ENCODE data around the gene TTLL11. TPM values are rescaled to one million over a fixed set of nuclear protein-coding genes. Genes with fewer than 3 reads are reported as not detected.

The TTLL11 gene
- total RNA-seq, 6 donors from 2014 or later: 6.8 to 18.9 (median 12.9) TPM

DNA sequence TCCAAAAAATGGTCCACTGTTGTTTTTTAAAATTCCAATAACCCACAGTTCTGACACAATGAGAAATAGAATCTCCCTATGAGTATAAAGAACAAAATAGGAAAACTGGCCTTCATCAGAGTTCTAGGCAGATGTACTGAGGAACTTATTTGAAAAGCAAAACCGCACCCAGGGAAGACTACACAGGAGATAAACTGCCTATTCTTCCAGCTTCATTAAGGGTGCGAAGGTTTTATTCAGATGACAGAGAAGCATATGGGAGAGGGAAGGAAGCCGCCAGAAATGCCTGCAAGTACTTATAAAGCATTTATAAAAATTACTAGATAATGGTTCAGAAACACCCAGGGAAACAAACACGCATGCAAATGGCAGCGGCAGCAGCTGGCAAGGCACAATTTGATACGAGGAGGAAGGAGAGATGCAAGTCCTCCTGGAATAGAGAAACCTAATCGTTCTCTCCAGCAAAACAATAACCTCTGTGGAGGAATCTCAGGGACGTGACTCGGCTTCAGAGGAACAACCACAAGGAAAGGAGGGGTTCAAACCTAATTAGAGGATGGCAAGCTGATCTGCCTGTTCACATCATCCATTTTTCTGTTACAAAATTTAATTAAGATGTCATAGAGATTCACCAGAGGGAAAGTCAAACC is 9.0 kb downstream of the TTLL11 start:
- no peak overlapping the region for H3K27ac ChIP-seq
- no peak for TF ChIP-seq POLR2AphosphoS5 (IDR thresholded peaks at IDR 0.05)
- no peak for TF ChIP-seq POLR2A (IDR thresholded peaks at IDR 0.05)
- no peak for TF ChIP-seq CTCF (IDR thresholded peaks at IDR 0.05)
- TF ChIP-seq EP300 (IDR thresholded peaks at IDR 0.05): no peak
- H3K9me3 ChIP-seq: no peaks in the 10 kb centered on the region
- no peaks in the 10 kb centered on the region for H3K36me3 ChIP-seq
- no peak for ATAC-seq (ENCODE audit: low FRiP score in 2 of 2)
- no peak overlapping the region for H3K4me3 ChIP-seq
- no peaks in the 10 kb centered on the region for H3K27me3 ChIP-seq
- no peak for DNase-seq
- WGBS, 2 donors: 85% methylated on average over 9 of the region's 9 CpGs
- peaks cover 0 to 14% (median 9%) of the 10 kb centered on the region in 4 donors for H3K4me1 ChIP-seq

- TF ChIP-seq POLR2AphosphoS5 (IDR thresholded peaks at IDR 0.05): no peak
- no peak for TF ChIP-seq POLR2A (IDR thresholded peaks at IDR 0.05)
- TF ChIP-seq CTCF (IDR thresholded peaks at IDR 0.05): no peak
- no peak for TF ChIP-seq EP300 (IDR thresholded peaks at IDR 0.05)
- Histone ChIP-seq H3K27ac (no peak overlapping the region), H3K4me1 (peaks cover 0 to 15% (median 10%) of the 10 kb centered on the region in 4 donors), H3K9me3 (no peaks in the 10 kb centered on the region), H3K36me3 (no peaks in the 10 kb centered on the region), H3K27me3 (no peaks in the 10 kb centered on the region), H3K4me3 (no peak overlapping the region)
- WGBS, 2 donors: 53 to 61% methylated on average over 5 of the region's 5 CpGs
- peak in 1 of 2 donors; percentile 66 for ATAC-seq (ENCODE audit: low FRiP score in 2 of 2)
- peak in 1 of 2 donors; percentile 55 for DNase-seq
Observed at GRCh38 chr9:122080986-122081385, 12.1 kb downstream of the TTLL11 start.

DNA sequence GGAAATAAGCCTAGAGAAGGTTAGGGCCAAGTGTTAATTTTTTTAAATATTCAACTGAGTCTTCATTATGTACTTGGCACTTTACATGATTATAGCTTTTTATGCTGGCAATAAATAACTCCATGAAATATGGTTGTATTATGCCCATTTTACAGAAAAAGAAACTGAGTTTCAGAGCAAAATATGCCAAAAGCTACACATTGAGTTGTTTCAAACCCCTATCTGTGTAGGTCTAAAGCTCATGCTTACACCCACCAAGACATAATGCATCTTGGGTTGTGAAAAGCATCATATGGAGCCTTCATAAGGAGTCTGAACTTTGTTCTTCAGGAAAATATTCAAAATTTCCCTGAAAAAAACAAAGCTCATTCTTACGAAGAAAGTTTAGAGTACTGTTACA is 14.6 kb downstream of the TTLL11 start:
- no peaks in the 10 kb centered on the region for H3K36me3 ChIP-seq
- DNase-seq (no peak), ATAC-seq (ENCODE audit: low FRiP score in 2 of 2) (no peak)
- peaks cover 0 to 17% (median 10%) of the 10 kb centered on the region in 4 donors for H3K4me1 ChIP-seq
- no peaks in the 10 kb centered on the region for H3K27me3 ChIP-seq
- no peak overlapping the region for H3K4me3 ChIP-seq
- TF ChIP-seq POLR2A (IDR thresholded peaks at IDR 0.05): no peak
- no peak for TF ChIP-seq CTCF (IDR thresholded peaks at IDR 0.05)
- no peak for TF ChIP-seq POLR2AphosphoS5 (IDR thresholded peaks at IDR 0.05)
- TF ChIP-seq EP300 (IDR thresholded peaks at IDR 0.05): no peak
- WGBS, 2 donors: 100% methylated on average over 1 of the region's 1 CpG
- H3K9me3 ChIP-seq: no peaks in the 10 kb centered on the region
- H3K27ac ChIP-seq: no peak overlapping the region

- H3K9me3 ChIP-seq: no peaks in the 10 kb centered on the region
- H3K4me3 ChIP-seq: no peak overlapping the region
- 95 to 97% methylated on average over 3 of the region's 3 CpGs for WGBS, 2 donors
- H3K27me3 ChIP-seq: no peaks in the 10 kb centered on the region
- H3K36me3 ChIP-seq: no peaks in the 10 kb centered on the region
- DNase-seq (no peak), ATAC-seq (ENCODE audit: low FRiP score in 2 of 2) (no peak)
- no peak for TF ChIP-seq CTCF (IDR thresholded peaks at IDR 0.05)
- no peak for TF ChIP-seq POLR2AphosphoS5 (IDR thresholded peaks at IDR 0.05)
- no peak for TF ChIP-seq POLR2A (IDR thresholded peaks at IDR 0.05)
- no peak for TF ChIP-seq EP300 (IDR thresholded peaks at IDR 0.05)
- peaks cover 0 to 11% (median 7%) of the 10 kb centered on the region in 4 donors for H3K4me1 ChIP-seq
- no peak overlapping the region for H3K27ac ChIP-seq
Observed at GRCh38 chr9:122076773-122077172, 16.3 kb downstream of the TTLL11 start.

DNA sequence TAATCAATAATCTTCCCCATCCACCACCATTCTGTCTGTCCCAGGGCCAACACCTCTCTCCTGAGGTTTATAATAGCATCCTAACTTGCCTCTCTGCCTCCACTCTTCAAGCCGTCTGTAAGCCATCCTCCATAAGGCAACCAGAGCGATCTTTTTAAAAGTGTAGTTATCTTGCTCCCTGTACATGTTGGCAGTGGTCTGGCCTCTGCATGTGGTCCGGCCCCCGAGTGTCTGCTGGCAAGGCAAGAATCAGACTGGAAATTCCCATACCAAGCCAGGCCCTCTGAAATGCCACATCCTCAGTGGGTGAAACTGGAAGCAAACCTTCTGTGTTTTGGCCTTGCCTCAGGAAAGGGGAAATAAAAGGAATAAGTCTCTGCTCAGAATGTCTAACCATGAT is 17.0 kb downstream of the TTLL11 start:
- no peak for TF ChIP-seq POLR2A (IDR thresholded peaks at IDR 0.05)
- TF ChIP-seq CTCF (IDR thresholded peaks at IDR 0.05): no peak
- TF ChIP-seq POLR2AphosphoS5 (IDR thresholded peaks at IDR 0.05): no peak
- no peak for TF ChIP-seq EP300 (IDR thresholded peaks at IDR 0.05)
- WGBS, 2 donors: 78% methylated on average over 4 of the region's 4 CpGs
- no peaks in the 10 kb centered on the region for H3K36me3 ChIP-seq

More for the DNA sequence above, 17.0 kb downstream of the TTLL11 start:
- no peak for ATAC-seq (ENCODE audit: low FRiP score in 2 of 2)
- Histone ChIP-seq H3K4me1 (peaks cover 0 to 5% (median 2%) of the 10 kb centered on the region in 4 donors), H3K4me3 (no peak overlapping the region), H3K27ac (peak overlapping the region in 1 of 4 donors; percentile 14), H3K27me3 (no peaks in the 10 kb centered on the region), H3K9me3 (no peaks in the 10 kb centered on the region)
- DNase-seq: no peak

Measured in upper lobe of left lung (tissue), 6 donors.